ENCODE measurements around the gene LRMDA.
"Not testable (repeated sequence)": the region's sequence is repeated elsewhere in the genome, so short reads cannot be mapped to it uniquely, and the experiment has no call there.

LRMDA gene

DNA sequence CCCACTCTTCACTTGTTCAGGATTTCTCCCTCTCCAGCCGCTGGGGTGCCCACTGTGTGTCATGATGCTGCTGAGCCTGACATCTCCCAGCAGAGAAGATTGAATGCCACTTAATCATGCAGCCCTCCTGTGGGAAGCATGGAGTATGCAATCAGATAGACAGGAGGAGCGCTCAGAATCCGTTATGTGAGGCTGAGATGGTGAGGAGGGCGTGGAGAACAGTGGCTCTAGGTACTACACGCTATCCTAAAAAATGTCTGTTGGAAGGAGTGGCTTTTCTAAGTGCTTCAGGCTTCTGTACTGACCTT, 334.3 kb downstream of the LRMDA start:
- H3K4me3 ChIP-seq (ENCODE audit: low read depth, low read length) = no peak overlapping the region

GRCh38 chr10:75766106-75766505, 334.7 kb downstream of the LRMDA start:
- H3K4me3 ChIP-seq (ENCODE audit: low read depth, low read length) = no peak overlapping the region

GRCh38 chr10:75766752-75767151, 335.3 kb downstream of the LRMDA start:
- H3K4me3 ChIP-seq (ENCODE audit: low read depth, low read length) = not testable (repeated sequence)

- no peak overlapping the region for H3K4me3 ChIP-seq (ENCODE audit: low read depth, low read length)
Measured at GRCh38 chr10:75770626-75771081, 339.2 kb downstream of the LRMDA start.

GRCh38 chr10:75771606-75772005, 340.2 kb downstream of the LRMDA start:
- no peak overlapping the region for H3K4me3 ChIP-seq (ENCODE audit: low read depth, low read length)

GRCh38 chr10:75772153-75772887, 340.9 kb downstream of the LRMDA start:
- no peak overlapping the region for H3K4me3 ChIP-seq (ENCODE audit: low read depth, low read length)

- no peak overlapping the region for H3K4me3 ChIP-seq (ENCODE audit: low read depth, low read length)
Measured at GRCh38 chr10:75773231-75773780, 341.9 kb downstream of the LRMDA start.

GRCh38 chr10:75773813-75774782, 342.7 kb downstream of the LRMDA start:
- no peak overlapping the region for H3K4me3 ChIP-seq (ENCODE audit: low read depth, low read length)

DNA sequence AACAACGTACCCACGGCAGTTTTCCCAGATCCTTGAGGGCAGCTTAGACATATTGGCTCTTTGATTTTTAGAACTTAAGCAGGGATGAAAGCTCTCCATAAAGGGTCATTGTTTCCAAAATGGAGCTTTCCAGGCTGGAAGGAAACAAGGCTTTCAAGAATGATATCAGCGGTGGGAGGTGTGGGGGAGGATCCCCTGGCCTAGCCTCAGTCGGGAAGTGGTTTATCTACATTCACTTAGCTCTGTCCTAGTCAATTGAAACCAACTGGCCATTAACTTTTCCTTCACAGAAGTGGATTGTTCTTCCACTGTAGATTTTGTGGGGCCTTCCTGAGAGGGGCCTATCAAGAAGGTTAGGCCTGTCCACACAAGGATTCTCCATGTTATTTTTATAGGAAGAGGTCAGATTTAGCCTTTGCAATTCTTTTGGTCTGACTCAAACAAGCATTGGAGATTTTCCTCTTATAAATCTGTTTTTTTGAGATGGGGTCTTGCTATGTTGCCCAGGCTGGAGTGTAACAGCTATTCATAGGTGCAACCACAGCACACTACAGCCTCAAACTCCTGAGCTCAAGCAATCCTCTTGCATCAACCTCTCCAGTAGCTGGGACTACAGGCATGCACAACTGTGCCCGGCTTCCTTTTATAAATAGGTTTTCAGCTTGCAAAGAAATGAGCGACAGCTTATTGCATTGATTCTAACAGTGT, 343.5 kb downstream of the LRMDA start:
- no peak overlapping the region for H3K4me3 ChIP-seq (ENCODE audit: low read depth, low read length)

DNA sequence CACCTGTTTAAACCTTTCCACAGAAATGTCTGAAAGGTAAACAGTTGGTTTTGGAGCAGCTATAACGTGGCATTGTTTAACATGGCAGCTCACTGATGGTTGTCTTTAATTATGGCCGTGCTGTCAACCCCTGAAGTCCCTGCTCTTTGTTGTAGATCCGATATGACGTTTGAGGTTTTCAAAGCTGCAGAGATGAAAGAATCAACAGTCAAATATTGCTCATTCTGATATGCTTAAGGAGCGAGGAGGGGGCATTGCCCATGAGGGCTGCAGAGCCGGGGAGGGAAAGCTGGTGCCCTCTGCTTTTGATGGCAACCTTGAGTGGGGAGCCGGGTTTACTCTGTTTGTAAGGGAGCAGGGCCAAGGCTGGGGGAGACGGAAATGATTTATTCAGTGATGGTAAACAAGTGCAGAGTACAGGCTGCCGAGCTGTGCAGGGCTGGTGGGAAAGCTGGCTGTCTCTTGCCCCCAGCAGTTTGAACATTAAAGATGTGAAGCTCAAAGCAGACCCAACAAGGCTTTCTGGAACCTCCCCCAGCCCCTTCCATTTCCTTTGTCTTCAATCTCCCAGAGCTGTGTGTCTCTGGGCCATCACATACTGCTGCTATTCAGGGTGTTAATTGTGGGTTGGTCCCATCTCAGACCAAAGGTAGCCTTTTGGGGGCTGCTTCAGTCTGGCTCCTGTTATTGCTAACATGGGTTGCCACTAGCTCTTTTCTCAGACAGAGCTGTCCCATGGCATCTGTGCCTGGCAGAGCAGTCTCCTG, 345.5 kb downstream of the LRMDA start:
- no peak overlapping the region for H3K4me3 ChIP-seq (ENCODE audit: low read depth, low read length)

DNA sequence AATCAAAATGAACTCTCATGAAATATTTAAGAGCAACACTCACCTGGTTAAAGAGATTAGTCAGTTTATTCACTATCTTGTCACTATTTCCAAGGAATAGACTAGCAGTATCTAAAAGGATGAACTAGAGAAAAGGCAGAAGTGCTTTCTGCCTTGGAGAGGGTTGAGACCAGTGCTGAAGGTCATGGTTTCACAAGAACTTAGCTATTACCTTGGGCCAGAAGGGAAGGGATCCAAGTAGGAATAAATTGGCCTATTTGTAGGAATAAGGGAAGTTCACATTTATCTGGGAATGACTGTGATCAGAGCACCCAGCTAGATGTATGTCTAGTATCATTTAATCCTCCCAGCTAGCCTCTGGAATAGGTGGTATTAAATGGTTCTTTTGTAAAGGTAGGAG, 347.2 kb downstream of the LRMDA start:
- H3K4me3 ChIP-seq (ENCODE audit: low read depth, low read length) = no peak overlapping the region

GRCh38 chr10:75779276-75779675, 347.9 kb downstream of the LRMDA start:
- H3K4me3 ChIP-seq (ENCODE audit: low read depth, low read length) = no peak overlapping the region

GRCh38 chr10:75782463-75783248, 351.2 kb downstream of the LRMDA start:
- no peak overlapping the region for H3K4me3 ChIP-seq (ENCODE audit: low read depth, low read length)

DNA sequence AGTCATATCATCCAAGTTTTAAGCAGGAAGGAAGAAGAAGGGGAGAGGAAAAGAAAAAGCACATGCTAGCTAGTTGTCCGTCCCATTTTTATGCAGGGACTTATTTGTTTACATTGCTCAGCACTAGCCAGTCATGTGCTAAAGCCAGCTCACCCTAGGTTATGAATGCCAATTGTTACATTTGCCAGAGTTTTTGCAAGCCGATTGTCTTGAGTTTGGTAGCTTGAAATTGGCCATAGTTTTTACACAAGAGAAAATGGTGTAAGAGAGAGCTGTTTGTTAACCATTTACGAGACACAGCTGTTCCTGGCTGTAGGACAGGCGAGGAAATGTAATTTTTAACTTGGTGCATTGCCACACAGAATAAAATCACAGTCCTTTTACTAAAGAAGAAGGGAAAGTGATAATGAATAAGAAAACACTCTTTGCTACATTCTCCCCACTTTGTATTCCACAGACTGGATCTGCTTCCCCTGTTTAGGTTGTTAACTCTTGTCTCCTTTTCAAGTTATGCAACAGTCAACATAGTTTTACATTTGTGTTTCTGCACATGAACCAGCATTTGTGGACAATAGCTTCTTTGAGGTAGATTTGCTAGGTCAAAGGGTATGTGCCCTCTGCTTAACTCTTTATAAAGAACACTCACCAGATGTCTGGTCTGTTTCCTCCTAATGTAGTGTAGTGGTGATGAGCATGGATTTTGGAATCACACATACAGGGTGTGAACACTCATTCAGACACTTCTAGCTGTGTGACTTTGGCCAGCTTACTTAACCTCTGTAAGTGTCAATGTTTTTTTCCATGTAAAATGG, 357.2 kb downstream of the LRMDA start:
- H3K4me3 ChIP-seq (ENCODE audit: low read depth, low read length) = no peak overlapping the region

- no peak overlapping the region for H3K4me3 ChIP-seq (ENCODE audit: low read depth, low read length)
Measured at GRCh38 chr10:75793848-75794247, 362.4 kb downstream of the LRMDA start.

DNA sequence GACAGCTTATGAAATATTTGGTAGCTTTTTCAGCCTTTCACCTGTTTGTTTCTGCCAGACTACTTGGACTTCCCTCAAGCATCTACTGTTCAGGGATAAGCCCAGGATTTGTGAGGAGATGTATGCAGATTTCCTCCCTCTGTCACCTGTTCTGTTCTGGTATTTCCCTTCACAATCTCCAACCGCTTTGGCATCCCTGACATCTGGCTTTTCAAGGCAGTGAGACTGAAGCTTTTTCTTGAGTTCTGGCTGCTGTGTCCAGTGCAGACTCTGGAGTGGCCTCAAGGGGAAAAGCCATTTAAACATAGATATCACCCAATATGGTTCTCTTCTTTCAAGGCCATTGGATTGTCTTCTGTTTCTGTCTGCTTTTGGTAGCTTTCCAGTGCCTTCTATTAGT, 369.7 kb downstream of the LRMDA start:
- no peak overlapping the region for H3K4me3 ChIP-seq (ENCODE audit: low read depth, low read length)

DNA sequence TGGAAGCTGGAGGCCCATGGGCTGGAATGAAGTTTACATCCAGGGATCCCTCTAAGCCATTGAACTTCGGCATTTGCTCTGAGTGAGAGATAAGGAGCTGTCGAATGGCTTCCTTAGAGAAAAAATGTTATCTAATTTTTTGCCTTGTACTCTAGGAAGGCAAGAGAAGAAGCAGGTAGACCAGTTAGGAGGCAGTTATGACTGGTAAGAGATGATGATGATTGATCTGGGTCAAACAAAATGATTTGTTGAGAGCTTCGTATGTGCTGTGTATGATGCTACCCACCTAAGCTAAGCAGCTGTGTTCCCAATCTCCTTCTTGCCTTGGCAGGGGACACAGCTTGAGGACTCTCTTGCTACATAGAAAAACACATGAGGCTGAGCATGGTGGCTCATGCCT, 370.2 kb downstream of the LRMDA start:
- H3K4me3 ChIP-seq (ENCODE audit: low read depth, low read length) = no peak overlapping the region

DNA sequence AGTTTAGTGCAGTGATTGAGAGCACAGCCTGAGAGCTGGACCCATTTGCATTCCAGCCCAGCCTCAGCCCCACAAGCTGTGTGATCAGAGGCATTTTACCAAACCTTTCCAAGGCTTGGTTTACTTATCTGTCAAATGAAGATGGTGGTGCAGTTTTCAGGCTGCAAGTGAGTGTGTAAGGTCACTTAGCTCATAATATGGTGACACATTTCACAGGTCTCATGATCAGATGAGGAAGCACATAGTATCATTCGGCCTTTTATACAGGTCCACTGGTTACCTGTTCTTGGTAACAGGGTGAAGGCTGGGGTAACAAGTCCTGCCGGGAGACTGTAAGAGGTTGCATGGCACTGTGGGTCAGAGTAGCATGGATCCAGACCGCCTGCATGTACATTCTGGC, 371.7 kb downstream of the LRMDA start:
- no peak overlapping the region for H3K4me3 ChIP-seq (ENCODE audit: low read depth, low read length)
